MCF 10A (cell line): ENCODE results near the gene LRRC39. TPM values are rescaled to one million over a fixed set of nuclear protein-coding genes. Genes with fewer than 3 reads are reported as not detected.

Experiments used
- BruUV-seq: library from RNA; stranded (reverse); fragments of 400-500 nt; replicated peaks from 2 replicates; lab custom pipeline; 2021; lab: Mats Ljungman, UMichigan
- CTCF ChIA-PET: fragments of 300-600 bp; sonication (Branson Sonifier 250); formaldehyde crosslinking; extraction: SDS; loops from one replicate; lab custom pipeline; 2021; ENCODE audit warnings: antibody characterized with exemption, inconsistent platforms; lab: Yijun Ruan, JAX
- POLR2A ChIA-PET: fragments of 300-600, 350-650 bp; sonication (Branson Sonifier 250); formaldehyde crosslinking; extraction: SDS; loops from one replicate; lab custom pipeline; 2020; ENCODE audit warnings: antibody characterized with exemption, inconsistent platforms; lab: Yijun Ruan, JAX
- DNase-seq: peaks from one replicate; pipeline ENCODE4 v3.0.0-alpha.2; 2018; ENCODE audit not compliant: unreplicated experiment
- H3K27ac Mint-ChIP-seq: one replicate; pipeline ENCODE4 v1.8.0; 2022; ENCODE audit warnings: mild to moderate bottlenecking, low read depth, mixed read lengths; ENCODE audit not compliant: unreplicated experiment
- H3K27me3 Mint-ChIP-seq: one replicate; pipeline ENCODE4 v1.8.0; 2022; ENCODE audit warnings: mixed read lengths; ENCODE audit not compliant: insufficient read depth, unreplicated experiment
- H3K36me3 Mint-ChIP-seq: one replicate; pipeline ENCODE4 v1.8.0; 2022; ENCODE audit warnings: mild to moderate bottlenecking, moderate library complexity, mixed read lengths; ENCODE audit not compliant: insufficient read depth, unreplicated experiment
- H3K4me1 Mint-ChIP-seq: one replicate; pipeline ENCODE4 v1.8.0; 2022; ENCODE audit warnings: mixed read lengths; ENCODE audit not compliant: insufficient read depth, unreplicated experiment
- H3K4me3 Mint-ChIP-seq: one replicate; pipeline ENCODE4 v1.8.0; 2022; ENCODE audit warnings: mild to moderate bottlenecking, moderate library complexity, mixed read lengths; ENCODE audit not compliant: unreplicated experiment
- H3K9me3 Mint-ChIP-seq: one replicate; pipeline ENCODE4 v1.8.0; 2022; ENCODE audit warnings: mixed read lengths; ENCODE audit not compliant: unreplicated experiment
- CTCF ChIP-seq: fragments of 200-600 bp; IDR thresholded peaks from one replicate; pipeline ENCODE4 v1.8.0; 2022; ENCODE audit warnings: antibody characterized with exemption, mild to moderate bottlenecking; ENCODE audit not compliant: unreplicated experiment
- intact Hi-C: fragments of 100-400 bp; cut with micrococcal nuclease; formaldehyde crosslinking; loops from 2 replicates; pipeline ENCODE4 v1.14.1; 2022
- total RNA-seq: library from RNA; stranded (reverse); gene quantifications from 2 replicates; pipeline ENCODE4 v1.2.3, GENCODE V29; 2022

LRRC39 gene
- total RNA-seq, 1 experiment from 2014 or later: 0.65 TPM

GRCh38 chr1:100127226-100127625 lies 50.8 kb downstream of the LRRC39 start:
- H3K27ac Mint-ChIP-seq: no peak overlapping the region
- intact Hi-C loops: no loop called here
- DNase-seq: no peak
- no TSS peak for BruUV-seq
- H3K9me3 Mint-ChIP-seq: no peaks in the 10 kb centered on the region
- ChIA-PET CTCF (no interaction called here), POLR2A (no interaction called here)
- H3K27me3 Mint-ChIP-seq: no peaks in the 10 kb centered on the region
- H3K4me1 Mint-ChIP-seq: peaks cover 9% of the 10 kb centered on the region
- H3K36me3 Mint-ChIP-seq: no peaks in the 10 kb centered on the region
- H3K4me3 Mint-ChIP-seq: no peak overlapping the region
- no peak for TF ChIP-seq CTCF

GRCh38 chr1:100122177-100122576 lies 55.9 kb downstream of the LRRC39 start:
- ChIA-PET CTCF (no interaction called here), POLR2A (no interaction called here)
- no peaks in the 10 kb centered on the region for H3K27me3 Mint-ChIP-seq
- intact Hi-C loops: no loop called here
- no TSS peak for BruUV-seq
- no peak overlapping the region for H3K4me3 Mint-ChIP-seq
- TF ChIP-seq CTCF: no peak
- peaks cover 7% of the 10 kb centered on the region for H3K36me3 Mint-ChIP-seq
- no peaks in the 10 kb centered on the region for H3K9me3 Mint-ChIP-seq
- H3K27ac Mint-ChIP-seq: no peak overlapping the region
- no peaks in the 10 kb centered on the region for H3K4me1 Mint-ChIP-seq
- DNase-seq: no peak

GRCh38 chr1:100115524-100115923 lies 62.5 kb downstream of the LRRC39 start:
- Mint-ChIP-seq H3K36me3 (peaks cover 7% of the 10 kb centered on the region), H3K27me3 (no peaks in the 10 kb centered on the region), H3K27ac (no peak overlapping the region), H3K4me3 (no peak overlapping the region), H3K4me1 (no peaks in the 10 kb centered on the region), H3K9me3 (no peaks in the 10 kb centered on the region)
- intact Hi-C loops: no loop called here
- ChIA-PET CTCF (no interaction called here), POLR2A (interaction anchor here (0.6 kb wide), 1 partner anchor 29 kb away, joined by 3 read pairs; no protein-coding TSS in a partner anchor)
- no peak for DNase-seq
- no peak for TF ChIP-seq CTCF
- no TSS peak for BruUV-seq

GRCh38 chr1:100109554-100110066 lies 68.4 kb downstream of the LRRC39 start:
- H3K4me3 Mint-ChIP-seq: no peak overlapping the region
- H3K36me3 Mint-ChIP-seq: peaks cover 8% of the 10 kb centered on the region
- no peak for TF ChIP-seq CTCF
- ChIA-PET POLR2A (no interaction called here), CTCF (no interaction called here)
- no peaks in the 10 kb centered on the region for H3K4me1 Mint-ChIP-seq
- no peak for DNase-seq
- H3K27ac Mint-ChIP-seq: no peak overlapping the region
- H3K27me3 Mint-ChIP-seq: no peaks in the 10 kb centered on the region
- intact Hi-C loops: no loop called here
- no peaks in the 10 kb centered on the region for H3K9me3 Mint-ChIP-seq
- BruUV-seq: no TSS peak
